B cell (primary cell): ENCODE results near the gene CDCA7. TPM values are rescaled to one million over a fixed set of nuclear protein-coding genes. Genes with fewer than 3 reads are reported as not detected.

Source experiments
- ATAC-seq: fragments of 200-7000 bp; cut with Tn5 transposase; one replicate; pipeline ENCODE4 v1.10.0; 2021; ENCODE audit warnings: low read depth, mild to moderate bottlenecking, moderate number of reproducible peaks, moderate library complexity
- CTCF ChIA-PET: fragments of 350-600 bp; sonication (Branson Sonifier 250); formaldehyde crosslinking; loops from one replicate; lab custom pipeline; 2021; ENCODE audit warnings: antibody characterized with exemption, inconsistent platforms; lab: Charles Lee
- POLR2A ChIA-PET: fragments of 350-600 bp; sonication (Branson Sonifier 250); formaldehyde crosslinking; loops from one replicate; lab custom pipeline; 2021; ENCODE audit warnings: antibody characterized with exemption; lab: Charles Lee
- DNase-seq: peaks from one replicate; pipeline ENCODE4 v3.0.0; 2013
- H2AFZ ChIP-seq: 2 replicates; pipeline ENCODE4 v1.6.1; 2012; ENCODE audit warnings: mild to moderate bottlenecking, low read depth, low read length; ENCODE audit not compliant: insufficient read depth, poor library complexity, severe bottlenecking
- H3K27ac ChIP-seq, 2 donors: 1 replicate in 1 of 2; 2 replicates in 1 of 2; pipeline ENCODE4 v1.5.1; 2012 to 2013; ENCODE audit warnings: low read length in 2 of 2, mild to moderate bottlenecking in 2 of 2, moderate library complexity in 1 of 2
- H3K27me3 ChIP-seq, 4 experiments: fragments of 200-600 bp in 1 of 4; sonication (generic) in 1 of 4; replicated peaks in 1 of 4; 1 replicate in 2 of 4; 2 replicates in 2 of 4; pipeline versions ENCODE4 v1.6.1 to v1.7.0; 2013 to 2016; ENCODE audit warnings: low read length in 3 of 4, mild to moderate bottlenecking in 2 of 4, mixed read lengths in 1 of 4, moderate library complexity in 1 of 4; ENCODE audit not compliant: insufficient read depth in 4 of 4, control insufficient read depth in 3 of 4; ENCODE audit errors: control extremely low read depth in 1 of 4
- H3K36me3 ChIP-seq, 2 experiments: replicated peaks in 1 of 2; 1 replicate in 1 of 2; 2 replicates in 1 of 2; pipeline versions ENCODE4 v1.6.1 to v1.7.1; 2013; ENCODE audit warnings: low read length in 1 of 2; ENCODE audit not compliant: insufficient read depth in 2 of 2, control insufficient read depth in 1 of 2; ENCODE audit errors: control extremely low read depth in 1 of 2, extremely low read depth in 1 of 2
- H3K4me1 ChIP-seq, 2 donors: fragments of 200-600 bp in 1 of 2; sonication (generic) in 1 of 2; 1 replicate in 1 of 2; 2 replicates in 1 of 2; pipeline versions ENCODE4 v1.5.1 to v1.6.1; 2013 to 2017; ENCODE audit warnings: low read length in 2 of 2; ENCODE audit not compliant: control insufficient read depth in 2 of 2, insufficient read depth in 2 of 2
- H3K4me2 ChIP-seq: replicated peaks from 2 replicates; pipeline ENCODE3; 2012; ENCODE audit warnings: mild to moderate bottlenecking, low read depth, low read length; ENCODE audit not compliant: poor library complexity, severe bottlenecking
- H3K4me3 ChIP-seq, 5 experiments: fragments of 200-600 bp in 1 of 5; sonication (generic) in 1 of 5; 1 replicate in 3 of 5; 2 replicates in 2 of 5; pipeline versions ENCODE4 v1.5.1 to v1.7.0; 2011 to 2016; ENCODE audit warnings: low read length in 4 of 5, mild to moderate bottlenecking in 4 of 5, low read depth in 2 of 5, control low read depth in 1 of 5, moderate library complexity in 1 of 5; ENCODE audit not compliant: insufficient read depth in 1 of 5; ENCODE audit errors: control extremely low read depth in 1 of 5, extremely low read depth in 1 of 5
- H3K79me2 ChIP-seq: fragments of 200-600 bp; sonication (generic); one replicate; pipeline ENCODE4 v1.6.0; 2016; ENCODE audit warnings: low read length; ENCODE audit not compliant: control insufficient read depth, insufficient read depth
- H3K9ac ChIP-seq: fragments of 200-600 bp; sonication (generic); 2 replicates; pipeline ENCODE4 v1.6.1; 2017; ENCODE audit warnings: mild to moderate bottlenecking, low read length, moderate library complexity
- H3K9me3 ChIP-seq, 3 donors: one replicate each; pipeline versions ENCODE4 v1.6.1 to v1.7.1; 2013; ENCODE audit warnings: low read length in 2 of 3; ENCODE audit not compliant: control insufficient read depth in 2 of 3, insufficient read depth in 1 of 3; ENCODE audit errors: control extremely low read depth in 1 of 3
- H4K20me1 ChIP-seq: 2 replicates; pipeline ENCODE4 v1.6.0; 2012; ENCODE audit warnings: mild to moderate bottlenecking, low read length; ENCODE audit not compliant: insufficient read depth, control insufficient read depth, poor library complexity, severe bottlenecking
- H3K27ac Mint-ChIP-seq: one replicate; pipeline ENCODE4 v1.8.0; 2021; ENCODE audit warnings: mixed read lengths
- H3K27me3 Mint-ChIP-seq: one replicate; pipeline ENCODE4 v1.8.0; 2021; ENCODE audit warnings: mixed read lengths
- H3K4me1 Mint-ChIP-seq: one replicate; pipeline ENCODE4 v1.8.0; 2021; ENCODE audit warnings: mixed read lengths
- H3K4me3 Mint-ChIP-seq: one replicate; pipeline ENCODE4 v1.8.0; 2021; ENCODE audit warnings: mixed read lengths
- H3K9me3 Mint-ChIP-seq: one replicate; pipeline ENCODE4 v1.8.0; 2022; ENCODE audit warnings: mixed read lengths; ENCODE audit not compliant: insufficient read depth
- EZH2 ChIP-seq: IDR thresholded peaks from 2 replicates; pipeline ENCODE4 v1.6.1; 2012; ENCODE audit warnings: borderline replicate concordance, low read depth, mild to moderate bottlenecking, moderate library complexity, low read length; ENCODE audit not compliant: insufficient read depth, poor library complexity, severe bottlenecking
- WGBS: methylation state at CpG from one replicate; pipeline ENCODE4 v1.1.5; 2013; ENCODE audit warnings: missing lambda C conversion rate; ENCODE audit not compliant: insufficient coverage; 5-methylcytosine and 5-hydroxymethylcytosine counted together
- intact Hi-C: fragments of 100-400 bp; cut with micrococcal nuclease; formaldehyde crosslinking; loops from one replicate; pipeline ENCODE4 v1.10.0; 2022
- polyA plus RNA-seq: library from polyadenylated mRNA; depleted of rRNA; stranded (reverse); fragments of >200 nt; gene quantifications from 2 replicates; pipeline ENCODE4 v1.2.3, GENCODE V29; 2012
- total RNA-seq, 2 donors: library from RNA; stranded (reverse); fragments of 120-200 nt in 1 of 2; gene quantifications; 1 replicate in 1 of 2; 2 replicates in 1 of 2; pipeline versions ENCODE4 v1.2.3 to v1.2.4, GENCODE V29; 2013 to 2022
- TF ChIP-seq, protein P1 (sequence below): fragments of 200-600 bp; IDR thresholded peaks from one replicate; pipeline ENCODE4 v1.8.0; 2022; ENCODE audit warnings: antibody characterized with exemption, mild to moderate bottlenecking

CDCA7 gene
- total and polyA plus RNA-seq, 2 donors (not counting 1 experiment from before 2014, with no cell fraction given) = 2.4 to 3.2 TPM

GRCh38 chr2:173371023-173371422 lies 16.4 kb downstream of the CDCA7 start:
- DNase-seq (no peak), ATAC-seq (no peak)
- no peaks in the 10 kb centered on the region for H3K79me2 ChIP-seq
- H3K27ac ChIP-seq = no peak overlapping the region
- intact Hi-C loops = no loop called here
- no peaks in the 10 kb centered on the region for H4K20me1 ChIP-seq
- H3K27ac Mint-ChIP-seq = no peak overlapping the region
- no peak overlapping the region for H3K4me3 Mint-ChIP-seq
- H3K4me3 ChIP-seq = no peak overlapping the region
- CTCF ChIA-PET = no interaction called here
- H3K27me3 Mint-ChIP-seq = no peaks in the 10 kb centered on the region
- H3K9me3 ChIP-seq = no peaks in the 10 kb centered on the region
- WGBS = 100% methylated on average over 3 of the region's 3 CpGs
- peaks cover 6% of the 10 kb centered on the region for H3K4me1 Mint-ChIP-seq
- no peaks in the 10 kb centered on the region for H3K9me3 Mint-ChIP-seq
- POLR2A ChIA-PET = no interaction called here
- peaks cover 0 to 3% of the 10 kb centered on the region in 2 donors for H3K4me1 ChIP-seq
- H3K9ac ChIP-seq = no peak overlapping the region
- no peak overlapping the region for H3K4me2 ChIP-seq
- no peaks in the 10 kb centered on the region for H3K27me3 ChIP-seq
- no peaks in the 10 kb centered on the region for H3K36me3 ChIP-seq
- H2AFZ ChIP-seq = no peak overlapping the region
- no peak for TF ChIP-seq EZH2
- TF ChIP-seq, protein P1, sequence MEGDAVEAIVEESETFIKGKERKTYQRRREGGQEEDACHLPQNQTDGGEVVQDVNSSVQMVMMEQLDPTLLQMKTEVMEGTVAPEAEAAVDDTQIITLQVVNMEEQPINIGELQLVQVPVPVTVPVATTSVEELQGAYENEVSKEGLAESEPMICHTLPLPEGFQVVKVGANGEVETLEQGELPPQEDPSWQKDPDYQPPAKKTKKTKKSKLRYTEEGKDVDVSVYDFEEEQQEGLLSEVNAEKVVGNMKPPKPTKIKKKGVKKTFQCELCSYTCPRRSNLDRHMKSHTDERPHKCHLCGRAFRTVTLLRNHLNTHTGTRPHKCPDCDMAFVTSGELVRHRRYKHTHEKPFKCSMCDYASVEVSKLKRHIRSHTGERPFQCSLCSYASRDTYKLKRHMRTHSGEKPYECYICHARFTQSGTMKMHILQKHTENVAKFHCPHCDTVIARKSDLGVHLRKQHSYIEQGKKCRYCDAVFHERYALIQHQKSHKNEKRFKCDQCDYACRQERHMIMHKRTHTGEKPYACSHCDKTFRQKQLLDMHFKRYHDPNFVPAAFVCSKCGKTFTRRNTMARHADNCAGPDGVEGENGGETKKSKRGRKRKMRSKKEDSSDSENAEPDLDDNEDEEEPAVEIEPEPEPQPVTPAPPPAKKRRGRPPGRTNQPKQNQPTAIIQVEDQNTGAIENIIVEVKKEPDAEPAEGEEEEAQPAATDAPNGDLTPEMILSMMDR = no peak

GRCh38 chr2:173373290-173373689 lies 18.6 kb downstream of the CDCA7 start:
- no peaks in the 10 kb centered on the region for H3K36me3 ChIP-seq
- WGBS = no CpG with 5 or more reads among the region's 2 CpGs
- peaks cover 0 to 3% of the 10 kb centered on the region in 2 donors for H3K4me1 ChIP-seq
- H2AFZ ChIP-seq = no peak overlapping the region
- H3K4me3 Mint-ChIP-seq = no peak overlapping the region
- DNase-seq (no peak), ATAC-seq (no peak)
- H3K4me3 ChIP-seq = no peak overlapping the region
- H4K20me1 ChIP-seq = no peaks in the 10 kb centered on the region
- H3K27me3 Mint-ChIP-seq = no peaks in the 10 kb centered on the region
- POLR2A ChIA-PET = no interaction called here
- H3K27ac Mint-ChIP-seq = no peak overlapping the region
- intact Hi-C loops = no loop called here
- no peaks in the 10 kb centered on the region for H3K79me2 ChIP-seq
- H3K9me3 ChIP-seq = no peaks in the 10 kb centered on the region
- H3K9ac ChIP-seq = no peak overlapping the region
- no peak overlapping the region for H3K27ac ChIP-seq
- no peaks in the 10 kb centered on the region for H3K9me3 Mint-ChIP-seq
- TF ChIP-seq, protein P1 = no peak
- TF ChIP-seq EZH2 = no peak
- H3K4me1 Mint-ChIP-seq = peaks cover 6% of the 10 kb centered on the region
- CTCF ChIA-PET = no interaction called here
- no peaks in the 10 kb centered on the region for H3K27me3 ChIP-seq
- H3K4me2 ChIP-seq = no peak overlapping the region
